Measurements from ENCODE around the gene SERPINB2. TPM values are rescaled to one million over a fixed set of nuclear protein-coding genes. Genes with fewer than 3 reads are reported as not detected.

The SERPINB2 gene
- total and polyA plus RNA-seq, 2 donors (not counting 1 experiment from before 2014, with no cell fraction given), result 0.25 to 1.4 TPM

DNA sequence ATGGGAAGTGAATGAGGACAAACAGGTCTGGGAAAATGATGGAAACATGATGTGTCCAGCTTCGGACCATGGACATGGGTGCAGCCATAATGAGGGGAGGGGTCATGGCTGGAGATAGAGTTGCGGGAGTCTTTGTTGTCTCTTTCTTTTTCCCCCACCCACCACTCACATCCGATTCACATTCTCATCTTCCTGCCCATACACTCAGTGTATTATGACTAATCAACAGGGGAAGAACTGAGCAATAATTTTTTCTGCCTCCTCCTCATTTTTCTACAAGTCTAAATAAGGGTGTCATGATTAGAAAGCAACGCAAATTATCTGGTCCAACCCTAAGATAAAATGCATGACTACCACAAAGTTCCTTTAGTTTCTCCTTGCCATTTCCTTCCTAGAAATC is 5.7 kb upstream of the SERPINB2 start:
- WGBS (ENCODE audit: insufficient coverage), result no CpG with 5 or more reads among the region's 4 CpGs
- Mint-ChIP-seq H3K9me3 (ENCODE audit: insufficient read depth) (no peaks in the 10 kb centered on the region), H3K27me3 (peaks cover 14% of the 10 kb centered on the region), H3K4me3 (no peak overlapping the region), H3K27ac (no peak overlapping the region), H3K4me1 (no peaks in the 10 kb centered on the region)
- Histone ChIP-seq H3K4me2 (replicated peaks; ENCODE audit: low read depth, low read length, poor library complexity, severe bottlenecking) (no peak overlapping the region), H2AFZ (ENCODE audit: insufficient read depth, low read depth, low read length, poor library complexity, severe bottlenecking) (no peak overlapping the region), H3K9me3 (ENCODE audit: control extremely low read depth in 1 of 3, control insufficient read depth in 2 of 3, insufficient read depth in 1 of 3, low read length in 2 of 3) (no peaks in the 10 kb centered on the region), H3K4me1 (ENCODE audit: control insufficient read depth in 2 of 2, insufficient read depth in 2 of 2, low read length in 2 of 2) (no peaks in the 10 kb centered on the region), H3K36me3 (replicated peaks in 1 of 2; ENCODE audit: control extremely low read depth in 1 of 2, control insufficient read depth in 1 of 2, extremely low read depth in 1 of 2, insufficient read depth in 2 of 2, low read length in 1 of 2) (no peaks in the 10 kb centered on the region), H4K20me1 (ENCODE audit: control insufficient read depth, insufficient read depth, low read length, poor library complexity, severe bottlenecking) (no peaks in the 10 kb centered on the region), H3K79me2 (ENCODE audit: control insufficient read depth, insufficient read depth, low read length) (no peaks in the 10 kb centered on the region), H3K9ac (ENCODE audit: low read length) (no peak overlapping the region), H3K27me3 (replicated peaks in 1 of 4; ENCODE audit: control extremely low read depth in 1 of 4, control insufficient read depth in 3 of 4, insufficient read depth in 4 of 4, low read length in 3 of 4) (no peaks in the 10 kb centered on the region), H3K27ac (ENCODE audit: low read length in 2 of 2) (no peak overlapping the region), H3K4me3 (ENCODE audit: control extremely low read depth in 1 of 5, extremely low read depth in 1 of 5, insufficient read depth in 1 of 5, low read depth in 2 of 5, low read length in 4 of 5) (no peak overlapping the region)
- TF ChIP-seq, protein P1, sequence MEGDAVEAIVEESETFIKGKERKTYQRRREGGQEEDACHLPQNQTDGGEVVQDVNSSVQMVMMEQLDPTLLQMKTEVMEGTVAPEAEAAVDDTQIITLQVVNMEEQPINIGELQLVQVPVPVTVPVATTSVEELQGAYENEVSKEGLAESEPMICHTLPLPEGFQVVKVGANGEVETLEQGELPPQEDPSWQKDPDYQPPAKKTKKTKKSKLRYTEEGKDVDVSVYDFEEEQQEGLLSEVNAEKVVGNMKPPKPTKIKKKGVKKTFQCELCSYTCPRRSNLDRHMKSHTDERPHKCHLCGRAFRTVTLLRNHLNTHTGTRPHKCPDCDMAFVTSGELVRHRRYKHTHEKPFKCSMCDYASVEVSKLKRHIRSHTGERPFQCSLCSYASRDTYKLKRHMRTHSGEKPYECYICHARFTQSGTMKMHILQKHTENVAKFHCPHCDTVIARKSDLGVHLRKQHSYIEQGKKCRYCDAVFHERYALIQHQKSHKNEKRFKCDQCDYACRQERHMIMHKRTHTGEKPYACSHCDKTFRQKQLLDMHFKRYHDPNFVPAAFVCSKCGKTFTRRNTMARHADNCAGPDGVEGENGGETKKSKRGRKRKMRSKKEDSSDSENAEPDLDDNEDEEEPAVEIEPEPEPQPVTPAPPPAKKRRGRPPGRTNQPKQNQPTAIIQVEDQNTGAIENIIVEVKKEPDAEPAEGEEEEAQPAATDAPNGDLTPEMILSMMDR (IDR thresholded peaks at IDR 0.05), result no peak
- TF ChIP-seq EZH2 (IDR thresholded peaks at IDR 0.05; ENCODE audit: borderline replicate concordance, insufficient read depth, low read depth, low read length, poor library complexity, severe bottlenecking), result no peak
- POLR2A ChIA-PET, result no interaction called here
- intact Hi-C loops (cut with micrococcal nuclease), result no loop called here
- ATAC-seq (ENCODE audit: low read depth), result no peak
- CTCF ChIA-PET, result no interaction called here
- DNase-seq, result no peak

DNA sequence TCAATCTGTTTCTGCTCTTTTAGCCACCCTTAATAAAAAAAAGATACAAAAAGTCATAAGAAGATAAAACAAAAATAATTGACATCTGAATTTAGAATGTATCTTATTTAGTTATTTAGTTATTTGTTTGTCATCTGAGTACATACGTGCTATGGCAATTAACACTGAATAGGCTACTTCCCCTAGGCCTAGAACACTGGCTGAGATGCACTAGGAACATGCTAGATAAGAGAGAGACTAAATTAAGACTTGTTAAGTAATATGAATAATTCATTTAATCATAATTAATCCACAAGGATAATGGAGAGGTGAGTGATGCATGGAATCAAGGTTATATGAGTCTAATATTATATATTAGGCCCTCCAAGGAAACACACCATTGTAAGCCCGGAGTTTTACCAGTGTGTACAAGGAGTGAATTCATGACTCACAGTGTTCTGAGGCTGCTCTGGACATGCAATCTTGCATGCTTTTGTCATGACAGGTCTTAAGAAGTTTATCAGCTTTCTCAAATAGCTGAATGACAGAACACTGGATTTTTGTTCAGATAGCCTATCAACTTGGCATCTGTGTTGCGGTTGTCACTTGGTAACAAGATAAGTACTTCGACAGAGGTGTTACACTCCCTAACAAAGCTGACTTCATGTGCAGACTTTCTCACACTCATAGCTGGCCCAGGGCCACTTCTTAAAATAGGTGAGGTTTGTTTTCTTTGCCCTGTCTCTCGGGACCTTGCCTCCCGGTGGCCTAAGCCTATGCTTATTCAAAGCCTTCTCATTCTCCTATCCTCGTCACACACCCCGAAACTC is 5.0 kb upstream of the SERPINB2 start:
- ChIA-PET POLR2A (no interaction called here), CTCF (no interaction called here)
- no peaks in the 10 kb centered on the region for H3K4me1 Mint-ChIP-seq
- Histone ChIP-seq H3K4me1 (ENCODE audit: control insufficient read depth in 2 of 2, insufficient read depth in 2 of 2, low read length in 2 of 2) (no peaks in the 10 kb centered on the region), H3K27me3 (replicated peaks in 1 of 4; ENCODE audit: control extremely low read depth in 1 of 4, control insufficient read depth in 3 of 4, insufficient read depth in 4 of 4, low read length in 3 of 4) (no peaks in the 10 kb centered on the region), H3K4me2 (replicated peaks; ENCODE audit: low read depth, low read length, poor library complexity, severe bottlenecking) (no peak overlapping the region), H3K9me3 (ENCODE audit: control extremely low read depth in 1 of 3, control insufficient read depth in 2 of 3, insufficient read depth in 1 of 3, low read length in 2 of 3) (no peaks in the 10 kb centered on the region), H3K27ac (ENCODE audit: low read length in 2 of 2) (no peak overlapping the region), H3K79me2 (ENCODE audit: control insufficient read depth, insufficient read depth, low read length) (no peaks in the 10 kb centered on the region), H4K20me1 (ENCODE audit: control insufficient read depth, insufficient read depth, low read length, poor library complexity, severe bottlenecking) (no peaks in the 10 kb centered on the region), H3K4me3 (ENCODE audit: control extremely low read depth in 1 of 5, extremely low read depth in 1 of 5, insufficient read depth in 1 of 5, low read depth in 2 of 5, low read length in 4 of 5) (no peak overlapping the region), H3K9ac (ENCODE audit: low read length) (no peak overlapping the region), H2AFZ (ENCODE audit: insufficient read depth, low read depth, low read length, poor library complexity, severe bottlenecking) (no peak overlapping the region), H3K36me3 (replicated peaks in 1 of 2; ENCODE audit: control extremely low read depth in 1 of 2, control insufficient read depth in 1 of 2, extremely low read depth in 1 of 2, insufficient read depth in 2 of 2, low read length in 1 of 2) (no peaks in the 10 kb centered on the region)
- WGBS (ENCODE audit: insufficient coverage), result 71% methylated on average over 4 of the region's 8 CpGs
- ATAC-seq (ENCODE audit: low read depth) (no peak), DNase-seq (no peak)
- no peaks in the 10 kb centered on the region for H3K9me3 Mint-ChIP-seq (ENCODE audit: insufficient read depth)
- peaks cover 17% of the 10 kb centered on the region for H3K27me3 Mint-ChIP-seq
- no peak overlapping the region for H3K4me3 Mint-ChIP-seq
- H3K27ac Mint-ChIP-seq, result no peak overlapping the region
- intact Hi-C loops (cut with micrococcal nuclease), result no loop called here
- TF ChIP-seq, protein P1 (IDR thresholded peaks at IDR 0.05), result no peak
- TF ChIP-seq EZH2 (IDR thresholded peaks at IDR 0.05; ENCODE audit: borderline replicate concordance, insufficient read depth, low read depth, low read length, poor library complexity, severe bottlenecking), result no peak
